WTC11 (cell line): ENCODE results near the gene ADAM33.

Experiments used
- AFF4 ChIP-seq: sonication (generic); formaldehyde crosslinking; IDR thresholded peaks from 2 replicates; pipeline ENCODE4 v1.8.1; 2023; ENCODE audit warnings: mild to moderate bottlenecking, missing genetic modification reagents, borderline replicate concordance
- CTCF ChIP-seq: fragments of 200-600 bp; IDR thresholded peaks from 2 replicates; pipeline ENCODE4 v1.8.0; 2022; ENCODE audit warnings: antibody characterized with exemption
- PREB ChIP-seq: sonication (generic); formaldehyde crosslinking; IDR thresholded peaks from 2 replicates; pipeline ENCODE4 v1.8.1; 2022; ENCODE audit warnings: mild to moderate bottlenecking, missing genetic modification reagents, moderate library complexity, borderline replicate concordance
- SP1 ChIP-seq: sonication (generic); formaldehyde crosslinking; conservative IDR thresholded peaks from 2 replicates; pipeline ENCODE4 v1.8.1; 2022; ENCODE audit warnings: missing genetic modification reagents

- TF ChIP-seq AFF4 (CRISPR knock-in tag) (no peak), CTCF (no peak), PREB (CRISPR knock-in tag) (no peak), SP1 (no peak)
Measured at GRCh38 chr20:3671986-3672546, 9.7 kb downstream of the ADAM33 start.
